GM11168 (cell line): ENCODE data around the gene NR6A1.

Experiments
- in situ Hi-C: fragments of 300-500 bp; cut with MboI; formaldehyde crosslinking; loops from one replicate; pipeline ENCODE4 v1.12.0; 2022; ENCODE audit warnings: low sequenced_read_pairs; ENCODE audit not compliant: unreplicated experiment

NR6A1 gene

DNA sequence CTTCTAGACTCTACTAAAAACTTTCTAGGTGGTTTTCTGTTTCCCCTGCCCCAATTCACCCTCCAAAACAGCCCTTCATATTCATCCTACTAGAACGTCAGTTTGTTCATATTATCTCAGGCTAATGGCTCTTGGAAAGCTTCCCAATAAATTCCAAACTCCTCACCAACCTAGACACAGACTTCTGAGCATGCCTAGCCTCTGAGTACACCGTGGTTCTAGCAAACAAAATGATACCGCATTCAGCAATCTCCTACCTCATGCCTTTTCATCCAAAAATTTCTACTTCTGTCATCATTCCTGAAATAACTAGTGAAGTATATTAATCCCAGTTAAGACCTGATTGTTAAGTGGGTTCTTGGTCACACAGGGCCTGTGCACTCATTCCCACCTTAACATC, 217.4 kb downstream of the NR6A1 start:
- in situ Hi-C loops: no loop called here

DNA sequence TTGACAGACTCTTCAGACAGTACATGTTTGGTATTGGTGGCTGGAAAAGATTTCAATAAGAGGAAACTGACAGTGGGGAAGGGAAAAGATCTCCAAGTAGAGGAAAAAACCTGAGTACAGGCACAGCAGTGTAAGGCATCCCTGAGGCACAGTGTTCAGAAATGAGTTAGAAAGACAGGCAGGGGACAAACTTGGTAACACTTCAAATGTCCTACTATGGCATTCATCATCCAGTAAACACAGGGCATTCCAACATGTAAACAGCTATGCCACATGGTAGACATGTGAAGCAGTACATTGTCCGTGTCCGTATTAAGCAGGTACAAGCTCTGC, 218.9 kb downstream of the NR6A1 start:
- in situ Hi-C loops: no loop called here

DNA sequence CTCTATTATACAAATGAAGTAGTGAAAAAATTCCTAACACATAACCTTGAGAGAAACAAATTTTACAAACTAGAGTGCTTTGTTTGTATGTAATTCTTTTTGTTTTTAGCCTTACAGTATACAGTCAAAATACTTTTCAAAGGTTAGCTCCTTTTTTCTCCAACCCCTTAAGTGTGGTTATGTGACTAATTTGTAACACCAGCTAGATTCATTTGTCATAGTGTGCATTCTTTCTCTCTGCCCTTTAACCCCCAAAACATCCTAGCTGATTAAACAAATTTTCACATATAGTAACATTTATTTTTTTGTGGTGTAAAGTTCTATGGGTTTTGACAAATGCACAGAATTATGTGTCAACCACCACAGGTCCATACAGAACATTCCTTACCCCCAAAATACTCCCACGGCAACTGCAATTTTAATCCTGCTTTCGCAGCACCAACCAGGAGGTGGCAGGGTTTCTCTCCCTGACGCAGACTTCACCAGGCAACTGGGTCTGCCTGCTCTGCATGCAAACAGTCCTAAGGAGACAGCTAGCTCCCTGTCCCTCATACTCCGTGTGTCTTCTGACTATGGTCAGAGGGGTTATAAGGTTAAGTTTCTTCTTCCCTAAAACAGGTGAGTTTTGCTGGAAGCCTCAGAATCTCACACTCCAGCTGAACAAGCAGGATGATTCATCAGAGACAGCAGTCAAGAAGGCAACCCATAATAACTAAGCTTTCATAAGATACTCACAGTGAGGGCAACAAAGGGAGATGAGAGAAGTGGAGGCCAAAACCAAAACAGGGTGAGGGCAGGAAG, 219.4 kb downstream of the NR6A1 start:
- in situ Hi-C loops: no loop called here

DNA sequence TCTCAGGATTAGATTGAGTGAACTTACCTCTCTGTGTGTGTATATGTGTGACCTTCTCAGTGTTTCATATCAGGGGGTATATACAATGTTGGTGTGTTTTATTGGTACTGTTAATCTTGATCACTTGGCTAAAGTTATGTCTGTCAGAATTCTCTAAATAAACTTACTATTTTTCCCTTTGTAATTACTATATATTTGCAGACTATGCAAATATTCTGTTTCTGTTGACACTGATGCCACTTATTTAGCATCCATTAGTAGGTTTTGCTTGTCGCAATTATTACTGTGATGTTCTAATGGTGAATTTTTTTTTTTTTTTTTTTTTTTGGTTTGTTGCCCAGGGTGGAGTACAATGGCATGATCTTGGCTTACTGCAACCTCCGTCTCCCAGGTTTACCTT, 221.0 kb downstream of the NR6A1 start:
- in situ Hi-C loops: no loop called here

DNA sequence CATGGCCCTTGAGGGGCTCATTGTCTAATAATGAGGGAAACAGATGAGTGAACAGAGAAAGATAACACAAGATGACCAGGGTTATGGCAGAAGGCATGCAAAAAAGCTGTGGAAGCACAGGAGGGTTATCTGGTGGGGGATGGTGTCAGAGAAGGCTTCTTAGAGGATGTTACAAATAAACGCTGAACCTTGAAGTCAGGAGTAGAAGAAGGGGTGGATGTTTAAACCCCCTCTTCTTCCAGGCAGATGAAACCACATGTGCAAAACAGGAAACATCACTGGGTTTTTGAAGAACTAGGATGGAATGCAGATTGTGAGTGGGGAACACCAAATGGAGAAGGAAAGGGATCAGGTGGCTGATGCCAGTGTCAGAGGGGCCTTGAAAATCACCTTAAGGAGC, 222.1 kb downstream of the NR6A1 start:
- in situ Hi-C loops: loop anchor here (25.0 kb wide), 1 partner anchor 437 kb away; no protein-coding TSS in a partner anchor

DNA sequence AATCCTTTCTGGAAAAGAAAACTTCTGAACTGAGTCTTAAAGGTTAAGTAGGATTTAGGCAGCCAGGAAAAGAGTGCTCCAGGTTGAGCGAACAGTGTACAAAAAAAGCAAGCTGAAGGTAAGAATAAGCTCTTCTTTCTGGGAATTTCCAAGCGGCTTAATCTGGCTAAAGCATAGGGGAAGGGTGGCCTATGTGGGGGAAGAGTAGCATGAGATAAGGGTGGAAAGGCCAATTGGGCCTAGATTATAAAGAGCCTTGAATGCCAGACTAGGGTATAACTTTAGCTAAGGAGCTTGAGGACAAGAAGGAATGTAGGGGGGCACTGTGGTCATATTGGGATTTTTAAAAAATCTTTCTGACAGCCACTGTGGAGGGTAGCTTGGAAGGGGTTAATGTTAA, 226.6 kb downstream of the NR6A1 start:
- in situ Hi-C loops: loop anchor here (25.0 kb wide), 1 partner anchor 432 kb away; no protein-coding TSS in a partner anchor

DNA sequence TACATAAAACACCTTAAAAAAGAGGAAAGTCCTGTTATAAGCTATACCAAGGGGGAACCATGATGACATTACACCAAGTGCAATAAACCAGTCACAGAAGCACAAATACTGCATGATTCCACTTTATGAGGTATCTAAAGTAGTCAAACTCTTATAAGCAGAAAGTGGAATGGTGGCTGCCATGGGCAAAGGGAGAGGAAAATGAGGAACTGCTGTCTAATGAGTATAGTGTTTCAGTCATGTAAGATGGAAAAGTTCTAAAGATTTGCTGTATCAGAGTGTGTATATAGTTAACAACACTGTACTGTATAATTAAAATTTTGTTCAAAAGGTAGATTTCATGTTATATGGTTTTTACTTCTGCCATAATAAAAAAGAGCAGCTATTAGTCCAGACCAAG, 229.3 kb downstream of the NR6A1 start:
- in situ Hi-C loops: loop anchor here (25.0 kb wide), 1 partner anchor 430 kb away; no protein-coding TSS in a partner anchor

DNA sequence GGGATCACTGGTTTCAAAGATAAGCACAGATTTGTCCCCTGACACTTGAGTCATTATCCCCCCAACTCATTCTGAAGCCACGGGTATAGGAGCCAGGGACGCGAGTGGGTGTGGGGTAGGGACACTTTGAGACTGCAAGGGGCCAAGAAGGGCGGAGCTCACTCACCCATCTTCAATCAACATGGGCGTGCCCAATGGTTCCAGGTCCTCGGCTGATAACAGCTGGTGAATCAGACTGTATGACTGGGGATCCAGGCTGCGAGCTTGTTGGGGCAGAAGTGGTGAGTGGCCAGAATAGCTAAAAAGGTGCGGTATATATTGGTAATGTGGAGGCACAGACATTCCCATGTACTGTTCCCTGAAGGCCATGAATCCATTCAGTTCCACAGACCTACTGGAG, 233.2 kb downstream of the NR6A1 start:
- in situ Hi-C loops: loop anchor here (25.0 kb wide), 1 partner anchor 426 kb away; no protein-coding TSS in a partner anchor

DNA sequence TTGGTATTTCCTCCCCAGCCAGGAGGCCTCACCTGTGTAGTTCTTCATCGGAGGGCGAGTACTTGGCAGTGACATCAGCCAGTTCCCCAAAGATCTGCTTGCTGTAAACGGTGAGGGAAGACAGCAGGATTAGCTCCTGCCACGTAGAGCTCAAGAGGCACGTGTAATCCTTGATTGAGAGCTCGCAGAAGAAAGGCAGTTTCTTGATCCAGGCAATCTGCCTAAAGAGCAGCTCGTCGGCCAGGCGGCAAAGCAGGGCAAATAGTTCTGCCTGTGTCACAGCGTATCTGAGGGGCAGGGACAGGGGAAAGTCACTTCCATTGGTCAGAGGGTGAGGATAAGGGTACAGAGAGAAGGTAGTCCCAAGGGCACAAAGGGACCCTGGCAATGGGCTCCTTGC, 235.3 kb downstream of the NR6A1 start:
- in situ Hi-C loops: loop anchor here (25.0 kb wide), 1 partner anchor 424 kb away; no protein-coding TSS in a partner anchor

DNA sequence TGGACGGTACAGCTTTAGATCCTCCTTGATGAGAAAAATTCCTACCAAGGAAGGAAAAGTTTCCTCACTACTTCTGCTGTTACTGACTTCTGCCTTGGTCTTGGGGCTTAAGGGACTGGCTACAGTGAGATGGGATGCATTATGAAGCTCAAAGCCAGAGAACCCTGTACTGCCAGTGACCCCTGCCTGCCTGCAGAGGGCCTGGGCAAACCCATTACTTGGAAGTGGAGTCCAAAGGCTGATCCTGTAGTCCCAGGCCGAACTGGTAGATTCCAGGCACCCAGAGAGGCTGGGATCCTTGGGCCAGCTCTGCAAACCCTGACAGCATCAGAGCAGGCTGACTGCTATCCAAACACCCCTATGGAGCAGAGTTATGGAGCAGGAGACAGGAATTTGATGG, 238.2 kb downstream of the NR6A1 start:
- in situ Hi-C loops: loop anchor here (5.0 to 25.0 kb wide), 2 partner anchors 116 to 421 kb away; partner anchors contain the start of gene PSMB7

DNA sequence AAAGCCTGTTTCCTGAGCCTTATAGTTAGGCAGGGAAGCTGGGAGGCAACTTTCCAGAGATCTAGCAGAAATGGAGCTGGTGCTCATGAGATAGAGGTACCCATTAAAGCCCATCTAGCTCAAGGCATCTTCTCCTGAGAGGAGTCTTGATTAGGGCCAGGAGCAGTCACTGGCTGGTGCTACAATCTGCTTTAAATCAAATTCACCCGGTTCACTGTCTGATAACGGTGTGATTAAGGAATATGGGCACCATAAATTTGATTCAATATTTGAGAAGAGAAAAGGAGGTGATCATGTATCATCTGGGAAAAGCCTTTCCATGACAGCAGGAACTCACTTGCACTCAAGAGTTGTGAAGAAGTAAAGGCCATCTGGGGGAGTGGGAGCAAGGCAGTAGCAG, 240.0 kb downstream of the NR6A1 start:
- in situ Hi-C loops: loop anchor here (5.0 to 25.0 kb wide), 2 partner anchors 114 to 419 kb away; partner anchors contain the start of gene PSMB7

DNA sequence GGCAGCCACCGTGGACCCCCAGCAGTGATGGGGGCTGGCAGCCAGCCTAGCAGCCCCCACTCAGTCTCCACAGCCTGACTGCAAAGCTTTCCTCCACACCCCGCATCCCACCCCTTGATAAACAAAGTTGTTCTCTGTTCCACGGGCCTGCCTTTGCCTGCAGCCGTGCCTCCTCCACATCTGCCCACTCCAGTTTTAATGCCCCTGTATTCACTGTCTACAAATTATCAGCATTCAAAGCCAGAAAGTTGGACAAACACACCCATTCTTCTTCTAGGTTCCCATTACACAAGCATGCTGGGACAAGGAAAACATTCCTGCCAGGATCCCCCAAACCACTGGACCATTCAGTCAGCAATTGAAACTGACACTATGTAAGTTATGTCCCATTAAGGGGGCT, 240.9 kb downstream of the NR6A1 start:
- in situ Hi-C loops: loop anchor here (5.0 to 25.0 kb wide), 2 partner anchors 113 to 418 kb away; partner anchors contain the start of gene PSMB7

DNA sequence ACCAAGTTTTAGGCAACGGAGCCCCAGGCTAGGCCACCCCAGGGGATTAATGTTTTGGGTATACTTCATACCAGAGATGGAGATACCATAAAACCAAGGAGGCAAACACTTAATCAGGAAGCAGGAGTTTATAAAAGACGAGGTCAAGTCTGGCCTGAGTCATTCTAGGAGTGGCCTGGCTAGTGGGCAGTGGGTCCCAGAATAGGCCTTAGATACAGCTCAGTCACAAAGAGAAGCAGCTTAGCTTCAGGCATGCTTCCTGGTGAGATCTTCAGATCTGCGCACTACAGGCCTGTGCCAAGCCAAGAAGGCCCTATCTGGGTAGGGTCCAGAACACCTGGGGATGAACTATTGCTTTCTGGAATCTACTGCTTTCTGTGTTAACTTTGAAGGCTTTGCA, 243.3 kb downstream of the NR6A1 start:
- in situ Hi-C loops: loop anchor here (25.0 kb wide), 1 partner anchor 415 kb away; no protein-coding TSS in a partner anchor

DNA sequence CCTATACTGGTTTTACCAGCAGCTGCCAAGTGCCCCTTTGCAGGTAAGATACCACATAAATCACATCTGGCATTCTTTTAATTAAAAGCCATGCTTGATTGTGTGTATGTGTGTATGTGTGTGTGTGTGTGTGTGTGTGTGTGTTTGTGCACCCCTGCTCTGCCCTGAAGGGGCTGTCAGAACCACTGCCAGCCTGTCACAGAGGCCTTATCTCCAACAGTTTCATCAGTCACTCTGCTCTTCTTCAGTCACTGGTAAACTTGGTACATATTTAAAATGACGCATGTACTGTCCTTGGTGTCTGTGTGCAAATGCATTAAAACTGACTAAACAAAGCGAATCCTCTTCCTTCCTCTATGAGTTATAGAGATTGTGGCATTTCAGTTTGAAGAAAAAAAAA, 244.9 kb downstream of the NR6A1 start:
- in situ Hi-C loops: loop anchor here (25.0 kb wide), 1 partner anchor 414 kb away; no protein-coding TSS in a partner anchor

DNA sequence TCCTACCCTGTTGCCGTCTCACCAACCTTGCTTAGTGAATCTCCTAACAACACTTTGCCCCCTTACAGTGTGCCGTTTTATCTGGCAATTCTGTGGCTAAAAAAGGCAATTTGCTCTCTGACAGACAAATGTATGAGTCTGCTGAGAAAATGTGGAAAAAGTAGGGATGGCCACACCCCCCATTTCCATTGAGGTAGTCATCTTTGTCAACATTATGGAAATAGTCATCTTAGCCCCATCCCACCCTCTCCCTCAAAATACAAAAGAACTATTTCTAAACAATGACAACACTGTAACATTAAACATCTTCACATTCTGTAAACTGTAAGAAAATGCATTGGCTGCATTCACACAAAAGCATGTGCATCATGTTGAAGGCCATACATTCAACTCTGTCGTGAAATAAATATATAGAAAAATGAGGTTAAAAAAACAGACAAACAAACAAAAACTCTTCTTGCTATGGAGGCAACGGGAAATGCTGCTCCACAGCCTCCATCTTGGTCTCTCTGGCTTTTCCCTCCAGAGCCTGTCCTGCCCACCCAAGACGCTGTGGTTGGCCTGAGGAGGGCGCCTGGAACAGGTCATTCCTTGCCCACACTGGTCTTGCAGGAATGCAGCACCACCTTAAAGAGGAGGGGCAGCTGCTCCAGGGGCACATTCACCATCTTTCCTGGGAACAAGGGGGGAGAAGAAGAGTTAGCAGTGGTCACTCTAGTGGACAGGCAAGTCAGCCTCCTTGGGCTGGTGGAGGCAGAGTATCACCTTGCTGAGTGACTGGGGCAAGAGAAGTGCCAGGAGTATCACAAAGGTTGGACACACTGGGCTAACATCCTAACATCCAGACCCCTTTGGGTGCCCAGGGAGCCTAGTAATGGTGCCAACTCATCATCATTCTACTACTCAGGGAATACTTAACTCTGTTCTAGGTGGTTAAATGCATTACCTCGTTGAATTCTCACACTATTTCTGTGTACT, 248.7 kb downstream of the NR6A1 start:
- in situ Hi-C loops: no loop called here

DNA sequence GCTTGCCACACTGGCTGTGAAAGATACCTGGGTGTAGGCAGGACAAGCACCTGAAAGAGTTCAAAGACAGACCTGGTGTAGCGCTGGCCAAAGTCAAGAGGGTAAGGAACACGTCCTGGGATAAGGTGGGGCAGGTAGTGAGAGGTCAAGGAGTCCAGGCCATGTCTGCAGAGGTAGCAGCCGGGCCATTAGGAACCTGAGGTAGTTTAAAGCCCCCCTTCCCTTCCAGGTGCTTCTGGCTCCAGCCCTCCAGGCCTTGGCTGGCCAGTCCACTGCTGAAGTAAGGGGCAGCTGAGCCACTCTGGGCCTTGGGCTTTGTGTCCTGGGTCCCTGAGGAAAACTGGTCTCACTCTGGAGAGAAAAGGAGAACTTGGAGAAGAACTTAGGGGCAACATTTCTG, 250.0 kb downstream of the NR6A1 start:
- in situ Hi-C loops: no loop called here

DNA sequence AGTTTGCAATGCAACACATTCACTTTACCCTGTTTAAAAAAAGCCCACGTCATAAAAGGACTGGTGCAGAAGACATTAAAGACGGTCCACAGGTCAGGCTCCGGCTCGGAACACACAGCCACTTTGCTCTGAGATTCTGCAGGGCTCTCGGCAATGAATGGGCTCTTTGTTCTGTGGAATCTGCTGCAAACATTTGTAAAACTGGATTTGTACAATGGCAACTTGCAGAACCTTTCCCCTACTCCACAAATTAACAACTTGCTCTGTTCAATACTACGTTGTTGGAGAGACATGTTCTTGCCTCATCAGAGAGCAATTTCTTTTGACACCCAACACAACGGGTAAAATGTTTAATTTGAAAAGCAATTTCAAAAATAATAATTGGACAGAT, 250.9 kb downstream of the NR6A1 start:
- in situ Hi-C loops: no loop called here

DNA sequence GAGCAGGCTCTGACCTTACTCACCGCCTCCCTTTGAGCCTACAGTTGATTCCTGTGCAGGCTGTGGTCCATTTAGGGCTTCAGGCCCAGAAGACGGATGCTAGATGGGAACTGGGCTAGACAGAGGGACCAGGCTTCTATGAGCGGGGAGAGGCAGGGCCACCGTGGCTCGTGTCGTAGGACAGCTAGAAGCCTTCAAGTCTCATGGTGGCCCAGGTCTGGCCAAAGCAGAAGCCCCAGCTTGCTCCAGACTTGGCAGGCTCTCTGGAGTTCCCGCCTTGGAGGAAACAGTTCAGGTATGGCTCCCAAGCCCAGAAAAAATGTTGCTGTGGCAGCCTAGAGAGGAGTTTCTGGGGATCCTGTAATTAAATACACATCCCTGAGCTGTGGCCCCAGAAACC, 253.0 kb downstream of the NR6A1 start:
- in situ Hi-C loops: no loop called here

DNA sequence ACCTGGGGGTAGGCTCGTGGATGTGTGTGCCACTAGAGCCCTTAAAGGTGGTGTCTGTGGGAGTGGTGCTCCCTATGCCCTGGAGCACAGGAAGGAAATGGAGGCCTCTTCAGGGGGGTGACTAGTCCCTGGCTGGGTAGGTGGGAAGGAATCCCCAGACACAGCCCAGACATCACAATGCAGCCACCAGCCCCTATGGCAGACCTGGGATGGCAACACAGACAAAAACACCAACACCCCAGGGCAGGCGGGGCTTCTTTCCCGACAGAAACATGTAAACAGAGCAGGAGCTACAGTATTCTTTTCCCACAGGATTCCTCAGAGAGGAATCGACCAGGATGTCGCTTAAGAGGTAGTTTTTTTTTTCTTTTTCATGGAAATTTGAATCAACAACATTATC, 253.5 kb downstream of the NR6A1 start:
- in situ Hi-C loops: no loop called here

DNA sequence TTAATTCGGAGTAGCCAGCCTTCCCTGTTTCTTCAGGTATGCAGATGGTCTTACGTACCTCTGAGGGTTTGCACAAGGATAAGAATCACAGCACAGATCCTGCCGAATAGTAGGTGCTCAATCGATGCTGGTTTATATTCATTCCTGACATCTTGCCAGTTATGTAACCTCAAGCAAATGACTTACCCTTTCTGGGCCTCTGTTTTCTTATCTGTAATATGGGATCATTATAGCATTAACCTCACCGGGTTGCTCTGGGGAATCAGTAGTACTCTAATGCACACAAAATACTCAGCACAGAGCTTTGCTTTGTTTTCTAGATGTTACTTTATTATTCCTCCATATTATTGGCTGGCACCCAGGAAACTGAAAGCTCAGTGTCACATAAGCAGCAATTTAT, 256.2 kb downstream of the NR6A1 start:
- in situ Hi-C loops: no loop called here

DNA sequence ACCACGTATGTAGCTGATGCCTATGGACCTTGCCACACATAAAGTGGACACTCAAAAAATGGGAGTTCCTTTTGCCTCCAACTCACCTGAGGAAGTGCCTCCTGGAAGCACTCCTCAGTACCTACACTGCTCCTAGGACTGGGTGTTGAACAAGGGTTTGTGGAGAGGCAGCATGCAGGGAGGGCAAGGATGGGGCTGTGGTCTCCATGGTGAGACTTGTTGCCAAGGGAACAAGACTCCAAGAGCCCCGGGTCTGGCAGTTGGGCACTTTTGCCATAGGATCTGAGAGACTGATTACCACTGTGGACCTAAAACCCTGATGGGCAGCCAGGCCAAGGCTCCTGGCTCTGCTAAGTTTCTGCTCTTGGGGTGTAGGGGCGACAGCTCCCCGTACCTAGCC, 257.0 kb downstream of the NR6A1 start:
- in situ Hi-C loops: no loop called here
